ENCODE data around the gene ADARB2.

Gene ADARB2

DNA sequence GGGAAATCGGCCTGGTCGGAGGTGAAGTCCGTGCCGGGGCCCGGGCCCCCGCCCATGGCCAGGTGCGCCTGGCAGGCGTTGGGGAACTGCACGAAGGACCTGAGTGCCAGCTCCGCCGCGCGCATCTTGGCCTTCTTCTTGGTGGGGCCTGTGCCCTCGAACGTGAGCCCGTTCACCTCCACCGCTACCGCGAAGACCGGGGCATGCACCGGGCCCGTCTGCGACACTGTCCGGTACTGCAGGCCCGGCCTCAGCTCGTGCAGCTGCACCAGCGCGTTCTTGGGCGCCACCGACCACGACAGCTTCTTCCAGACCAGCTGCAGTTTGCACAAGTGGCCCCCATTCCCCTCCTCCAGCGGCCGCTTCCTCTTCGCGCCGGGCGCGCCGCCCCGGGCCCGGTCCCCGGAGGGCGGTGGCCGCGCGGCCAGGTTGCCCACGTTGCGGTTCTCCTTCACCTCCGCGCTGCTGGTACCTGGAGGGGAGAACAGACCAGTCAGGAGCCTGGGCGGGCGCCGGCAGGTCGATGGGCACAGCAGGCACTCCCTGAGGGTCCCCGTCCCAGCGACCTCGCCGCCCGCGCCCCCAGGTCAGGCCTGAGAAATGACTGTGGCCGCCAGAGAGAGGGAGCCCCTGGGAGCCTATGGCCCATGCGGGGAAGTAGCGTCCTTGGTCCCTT lies 373.7 kb downstream of the ADARB2 start:
- ChIA-PET CTCF (no interaction called here), POLR2A (no interaction called here)
- no peak for DNase-seq (ENCODE audit: low read depth, low spot score)
- TF ChIP-seq, protein P1, sequence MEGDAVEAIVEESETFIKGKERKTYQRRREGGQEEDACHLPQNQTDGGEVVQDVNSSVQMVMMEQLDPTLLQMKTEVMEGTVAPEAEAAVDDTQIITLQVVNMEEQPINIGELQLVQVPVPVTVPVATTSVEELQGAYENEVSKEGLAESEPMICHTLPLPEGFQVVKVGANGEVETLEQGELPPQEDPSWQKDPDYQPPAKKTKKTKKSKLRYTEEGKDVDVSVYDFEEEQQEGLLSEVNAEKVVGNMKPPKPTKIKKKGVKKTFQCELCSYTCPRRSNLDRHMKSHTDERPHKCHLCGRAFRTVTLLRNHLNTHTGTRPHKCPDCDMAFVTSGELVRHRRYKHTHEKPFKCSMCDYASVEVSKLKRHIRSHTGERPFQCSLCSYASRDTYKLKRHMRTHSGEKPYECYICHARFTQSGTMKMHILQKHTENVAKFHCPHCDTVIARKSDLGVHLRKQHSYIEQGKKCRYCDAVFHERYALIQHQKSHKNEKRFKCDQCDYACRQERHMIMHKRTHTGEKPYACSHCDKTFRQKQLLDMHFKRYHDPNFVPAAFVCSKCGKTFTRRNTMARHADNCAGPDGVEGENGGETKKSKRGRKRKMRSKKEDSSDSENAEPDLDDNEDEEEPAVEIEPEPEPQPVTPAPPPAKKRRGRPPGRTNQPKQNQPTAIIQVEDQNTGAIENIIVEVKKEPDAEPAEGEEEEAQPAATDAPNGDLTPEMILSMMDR (IDR thresholded peaks at IDR 0.05; ENCODE audit: insufficient read depth, low read length, missing control alignments): no peak
- no peak overlapping the region for H3K4me3 ChIP-seq (ENCODE audit: low read depth, low read length)

DNA sequence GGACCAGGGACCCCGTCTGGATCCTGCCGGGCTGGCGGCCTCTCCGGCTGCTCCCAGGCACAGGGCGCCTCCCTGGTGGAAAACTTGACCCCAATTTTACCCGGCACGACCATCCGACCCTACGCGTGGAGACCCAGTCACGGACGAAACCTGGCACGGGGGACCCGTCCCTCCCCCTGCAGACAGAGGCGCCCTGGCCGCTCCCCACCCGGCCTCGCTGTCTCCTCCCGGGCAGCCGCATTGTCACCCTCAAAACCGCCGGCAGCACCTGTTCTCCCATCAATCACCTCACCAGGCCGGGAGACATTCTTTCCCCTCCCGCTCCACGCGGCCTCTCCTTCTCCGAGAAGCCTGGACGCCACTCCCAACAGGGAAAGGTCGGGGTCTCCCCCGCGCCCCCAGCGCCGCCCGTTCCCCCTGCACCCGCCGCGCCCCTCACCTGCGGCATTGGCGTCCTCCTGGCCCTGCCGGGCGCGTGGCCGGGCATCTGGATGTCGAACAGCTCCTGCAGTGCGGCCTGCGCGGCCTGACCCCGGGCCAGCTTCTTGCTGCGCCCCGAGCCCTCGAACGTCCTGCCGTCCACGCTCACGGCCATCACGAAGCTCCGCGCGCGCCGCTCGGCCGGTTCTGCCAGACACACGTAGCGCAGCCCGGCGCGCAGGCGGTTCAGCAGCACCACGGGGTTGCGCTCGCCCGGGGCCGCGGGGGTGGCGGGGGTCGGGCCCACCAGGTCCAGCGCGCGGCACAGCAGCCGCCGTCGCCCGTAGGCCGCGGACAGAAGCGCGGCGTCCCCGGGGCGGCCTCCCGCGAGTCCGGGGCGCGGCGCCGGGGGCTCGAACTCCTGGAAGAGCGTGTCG lies 374.5 kb downstream of the ADARB2 start:
- CTCF ChIA-PET: no interaction called here
- DNase-seq (ENCODE audit: low read depth, low spot score): no peak
- POLR2A ChIA-PET: no interaction called here
- TF ChIP-seq, protein P1 (IDR thresholded peaks at IDR 0.05; ENCODE audit: insufficient read depth, low read length, missing control alignments): no peak
- H3K4me3 ChIP-seq (ENCODE audit: low read depth, low read length): no peak overlapping the region

GRCh38 chr10:1361411-1362105 lies 375.8 kb downstream of the ADARB2 start:
- no peak for DNase-seq (ENCODE audit: low read depth, low spot score)
- no peak overlapping the region for H3K4me3 ChIP-seq (ENCODE audit: low read depth, low read length)
- TF ChIP-seq, protein P1 (IDR thresholded peaks at IDR 0.05; ENCODE audit: insufficient read depth, low read length, missing control alignments): no peak
- POLR2A ChIA-PET: no interaction called here
- CTCF ChIA-PET: no interaction called here

DNA sequence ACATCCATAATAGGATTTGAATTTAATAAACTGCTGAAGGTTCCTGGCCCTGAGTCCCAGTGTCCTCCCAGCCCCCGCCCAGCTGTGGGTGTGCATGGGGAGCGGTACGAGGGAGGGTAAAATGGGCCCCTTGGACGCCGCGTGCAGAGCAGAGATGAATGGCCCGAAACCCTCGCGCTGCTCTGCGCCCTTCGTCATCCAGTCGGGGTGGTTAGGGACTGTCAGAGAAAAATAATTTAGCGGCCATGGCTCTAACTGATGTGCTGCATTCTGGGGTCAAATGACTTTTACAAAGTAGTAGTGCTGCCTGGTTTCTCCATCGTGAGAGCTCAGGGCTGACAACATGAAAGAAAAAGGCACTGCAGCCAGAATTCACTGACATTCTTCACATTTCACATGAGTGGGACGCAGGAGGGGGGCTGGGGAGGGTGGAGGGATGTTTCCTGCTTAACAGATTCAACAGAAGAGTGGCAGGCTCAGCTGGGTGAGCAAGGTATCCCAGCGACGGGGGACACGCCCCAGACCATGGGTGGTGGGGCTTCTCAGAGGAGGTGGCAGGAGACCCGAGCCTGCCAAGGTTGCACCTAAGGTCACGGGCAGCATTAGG lies 376.7 kb downstream of the ADARB2 start:
- POLR2A ChIA-PET: no interaction called here
- no peak for DNase-seq (ENCODE audit: low read depth, low spot score)
- TF ChIP-seq, protein P1 (IDR thresholded peaks at IDR 0.05; ENCODE audit: insufficient read depth, low read length, missing control alignments): no peak
- no peak overlapping the region for H3K4me3 ChIP-seq (ENCODE audit: low read depth, low read length)
- CTCF ChIA-PET: no interaction called here

DNA sequence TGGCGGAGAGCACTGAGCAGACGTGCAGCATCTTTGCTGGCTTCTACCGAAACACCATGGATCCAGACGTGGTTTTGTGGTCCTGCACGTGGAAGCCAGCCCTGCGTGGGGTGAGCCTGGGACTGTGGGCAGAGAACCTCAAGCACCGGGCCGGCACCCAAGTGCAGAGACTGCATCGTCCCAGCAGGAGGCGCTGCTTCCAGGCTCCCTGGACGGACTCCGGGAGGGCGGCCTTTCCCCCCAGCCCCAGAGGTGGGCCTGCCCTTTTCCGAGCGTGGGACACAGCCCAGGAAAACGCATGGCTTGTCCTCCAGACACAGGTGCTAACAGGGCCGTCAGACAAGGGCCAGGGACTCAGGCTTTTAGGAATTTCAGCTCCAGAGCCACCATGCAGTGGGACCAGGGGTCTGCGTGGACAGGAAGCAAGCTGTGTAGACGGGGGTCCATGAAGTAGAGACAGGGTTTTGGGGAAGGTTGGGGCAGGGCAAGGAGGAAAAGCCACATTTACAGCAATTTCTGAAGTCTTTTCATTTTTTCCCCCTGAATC lies 377.2 kb downstream of the ADARB2 start:
- no peak for DNase-seq (ENCODE audit: low read depth, low spot score)
- POLR2A ChIA-PET: no interaction called here
- no peak overlapping the region for H3K4me3 ChIP-seq (ENCODE audit: low read depth, low read length)
- CTCF ChIA-PET: no interaction called here
- TF ChIP-seq, protein P1 (IDR thresholded peaks at IDR 0.05; ENCODE audit: insufficient read depth, low read length, missing control alignments): peak; percentile 15

Data from AG04449 (cell line).